GM12874 (cell line): ENCODE measurements around the gene CDCA7.
A peak's percentile ranks its signal among the peaks of the same experiment; 100 is the strongest.

Experiments
- CTCF ChIP-seq: IDR thresholded peaks from 2 replicates; pipeline ENCODE4 v1.5.1; 2011; ENCODE audit warnings: low read depth, mild to moderate bottlenecking, control low read depth, low read length, moderate library complexity; ENCODE audit not compliant: insufficient read depth

CDCA7 gene

GRCh38 chr2:173395567-173396351, 41.1 kb downstream of the CDCA7 start:
- no peak for TF ChIP-seq CTCF

DNA sequence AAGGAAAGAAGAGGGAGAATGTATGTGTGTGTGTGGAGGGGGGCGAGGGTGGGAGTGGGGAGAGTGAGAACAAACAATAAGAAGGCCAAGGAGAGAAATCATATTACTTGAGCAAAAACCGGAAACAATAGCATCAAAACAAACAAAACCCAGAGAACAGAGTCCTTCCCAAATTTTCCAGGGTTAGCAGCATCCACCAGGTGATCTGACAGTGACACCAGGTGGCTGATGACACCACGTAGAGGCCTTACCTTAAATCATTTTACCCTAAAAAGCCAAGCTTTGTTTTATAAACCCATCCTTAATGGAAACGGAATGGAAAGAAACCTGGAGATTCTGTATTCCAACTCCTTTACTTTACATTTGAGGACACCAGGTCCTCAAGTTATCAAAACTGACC, 42.9 kb downstream of the CDCA7 start:
- no peak for TF ChIP-seq CTCF

GRCh38 chr2:173399229-173399628, 44.6 kb downstream of the CDCA7 start:
- no peak for TF ChIP-seq CTCF

DNA sequence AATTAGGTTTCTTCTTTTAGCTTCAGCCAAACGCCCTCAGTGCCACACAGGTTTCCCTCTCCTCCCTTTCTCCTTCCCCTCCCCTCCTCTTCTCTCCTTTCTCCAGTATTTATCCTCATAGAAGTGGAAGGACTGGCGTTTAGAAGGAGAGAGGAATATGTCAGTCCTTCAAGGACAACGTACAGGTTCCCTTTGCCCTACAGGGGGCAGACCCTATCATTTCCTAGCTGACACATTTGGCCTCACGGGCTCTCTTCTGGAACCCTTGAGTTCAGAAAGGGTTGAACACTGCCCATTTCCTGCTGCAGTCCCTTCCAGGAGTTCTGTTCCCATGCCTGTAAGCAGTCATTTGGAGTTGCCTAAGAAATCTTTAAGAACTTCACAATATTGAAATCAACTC, 46.1 kb downstream of the CDCA7 start:
- TF ChIP-seq CTCF = peak; percentile 32; the same call in 1 of the 2 replicates

- TF ChIP-seq CTCF = no peak
These were observed 47.1 kb downstream of the CDCA7 start for GRCh38 chr2:173401716-173402326.

GRCh38 chr2:173402405-173402974, 47.8 kb downstream of the CDCA7 start:
- peak; percentile 87 for TF ChIP-seq CTCF

DNA sequence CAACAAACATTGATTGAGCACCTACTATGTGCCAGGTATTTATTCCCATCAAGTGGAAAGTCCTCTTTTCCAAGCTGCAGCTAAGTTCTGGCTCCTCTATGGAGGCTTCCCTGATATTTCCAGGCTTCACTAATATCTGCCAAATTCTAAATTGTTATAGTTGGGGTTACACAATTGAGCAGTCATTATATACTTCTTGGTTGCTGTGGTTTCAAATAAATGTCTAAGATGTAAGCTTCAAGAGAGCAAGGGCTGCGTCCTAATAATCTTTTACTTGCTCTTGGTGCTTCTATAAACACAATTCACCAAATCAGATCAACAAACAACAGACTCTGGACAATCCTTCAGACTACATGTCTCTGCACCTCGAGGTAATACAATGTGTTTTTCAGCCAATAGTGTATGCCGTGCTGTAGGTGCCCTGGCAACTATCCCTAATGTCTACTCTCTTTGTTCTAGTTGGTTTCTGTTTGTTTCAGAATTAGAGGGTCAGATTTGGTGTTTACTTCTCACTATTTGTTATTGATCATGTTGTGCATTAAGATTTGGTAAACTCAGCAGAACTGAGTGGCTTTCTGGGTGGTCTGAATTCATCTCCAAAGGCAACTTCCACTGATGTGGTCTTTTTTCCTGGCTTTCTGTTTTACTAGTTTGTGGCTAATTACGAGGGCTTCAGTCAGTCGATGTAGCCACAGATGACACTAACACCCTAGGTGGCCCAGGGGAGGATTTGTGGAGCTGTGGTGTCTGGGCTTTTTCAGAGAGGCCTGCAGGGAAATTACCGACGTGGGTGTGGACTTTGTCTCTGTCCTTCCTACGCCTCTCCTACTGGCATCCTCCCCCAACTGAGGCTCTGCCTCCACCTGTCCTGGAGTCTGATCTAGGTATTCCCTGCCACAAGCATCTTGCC, 50.4 kb downstream of the CDCA7 start:
- TF ChIP-seq CTCF = no peak
